NCI-H1930 (cell line): ENCODE data around the gene NCKAP1.
"Not testable (repeated sequence)": the region's sequence is repeated elsewhere in the genome, so short reads cannot be mapped to it uniquely, and the experiment has no call there.

Experiments used
- DNase-seq, 2 experiments: peaks; one replicate each; lab custom pipeline; 2025; lab: John Stamatoyannopoulos, UW

The NCKAP1 gene

GRCh38 chr2:183037553-183038340, 510 bp downstream of the NCKAP1 start:
- peak in 1 of 2 experiments; percentile 12 for DNase-seq

GRCh38 chr2:183037074-183037552, 1.1 kb downstream of the NCKAP1 start:
- no peak for DNase-seq

GRCh38 chr2:183035954-183036669, 2.1 kb downstream of the NCKAP1 start:
- DNase-seq = no peak

GRCh38 chr2:183035298-183035953, 2.8 kb downstream of the NCKAP1 start:
- DNase-seq = no peak

- DNase-seq = no peak
These were observed 3.5 kb downstream of the NCKAP1 start for GRCh38 chr2:183034806-183035205.

GRCh38 chr2:183033951-183034350, 4.3 kb downstream of the NCKAP1 start:
- DNase-seq = no peak

GRCh38 chr2:183031911-183032794, 6.1 kb downstream of the NCKAP1 start:
- DNase-seq = peak in 1 of 2 experiments; percentile 25

- DNase-seq = no peak
These were observed 9.0 kb downstream of the NCKAP1 start for GRCh38 chr2:183029219-183029618.

GRCh38 chr2:183028108-183028507, 10.1 kb downstream of the NCKAP1 start:
- no peak for DNase-seq

GRCh38 chr2:183027443-183027842, 10.8 kb downstream of the NCKAP1 start:
- no peak for DNase-seq

GRCh38 chr2:183026424-183026823, 11.8 kb downstream of the NCKAP1 start:
- DNase-seq = no peak

- no peak for DNase-seq
These were observed 12.3 kb downstream of the NCKAP1 start for GRCh38 chr2:183025993-183026392.

GRCh38 chr2:183024339-183025095, 13.7 kb downstream of the NCKAP1 start:
- DNase-seq = no peak

GRCh38 chr2:183022711-183023110, 15.5 kb downstream of the NCKAP1 start:
- DNase-seq = no peak

- DNase-seq = no peak
These were observed 16.6 kb downstream of the NCKAP1 start for GRCh38 chr2:183021613-183022012.

- no peak for DNase-seq
These were observed 18.4 kb downstream of the NCKAP1 start for GRCh38 chr2:183019718-183020442.

- DNase-seq = not testable (repeated sequence)
These were observed 20.4 kb downstream of the NCKAP1 start for GRCh38 chr2:183017845-183018244.

- DNase-seq = no peak
These were observed 24.3 kb downstream of the NCKAP1 start for GRCh38 chr2:183014005-183014404.

GRCh38 chr2:183011743-183012142, 26.5 kb downstream of the NCKAP1 start:
- DNase-seq = no peak

- no peak for DNase-seq
These were observed 28.1 kb downstream of the NCKAP1 start for GRCh38 chr2:183010112-183010511.
